Measurements from ENCODE around the gene CD300A. TPM values are rescaled to one million over a fixed set of nuclear protein-coding genes. Genes with fewer than 3 reads are reported as not detected.

The CD300A gene
- total and polyA plus RNA-seq, 2 of the 4 experiments (the other 2 are of a cell fraction): not detected

DNA sequence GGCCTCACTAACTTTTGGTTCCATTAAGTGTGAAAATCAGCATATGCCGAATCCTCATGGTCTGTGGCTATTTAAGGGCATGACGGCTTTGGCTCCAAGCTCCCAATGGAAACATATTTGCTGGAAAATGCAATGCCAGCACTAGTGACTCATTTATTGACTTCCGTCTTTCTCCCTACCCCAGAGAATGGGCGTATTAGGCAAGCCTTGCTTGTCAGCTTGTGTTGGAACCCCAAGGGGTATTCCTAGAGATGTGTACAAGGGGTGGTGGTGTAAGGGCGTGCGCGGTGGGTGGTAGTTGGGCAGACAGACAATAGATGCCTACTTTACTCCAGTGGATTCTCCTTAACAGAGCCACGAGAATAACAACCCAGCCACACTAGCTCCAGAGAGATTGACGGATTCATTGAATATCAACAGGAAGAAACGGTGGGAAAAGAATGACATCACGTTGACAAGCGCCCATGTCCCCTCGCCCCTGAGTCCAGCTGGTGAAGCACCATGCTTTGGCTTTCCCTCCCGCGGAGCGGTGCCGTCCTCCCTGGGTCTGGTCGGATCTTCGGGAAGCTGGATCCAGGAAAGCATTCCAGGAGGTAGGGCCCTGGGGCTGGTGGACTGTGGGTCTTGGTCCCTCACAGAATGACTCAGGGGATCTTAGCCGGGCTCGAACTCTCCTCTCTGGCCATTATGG lies 54.5 kb downstream of the CD300A start:
- H2AK9ac ChIP-seq (replicated peaks; ENCODE audit: low read depth, low read length, poor library complexity): no peak overlapping the region
- 49% methylated on average over 6 of the region's 21 CpGs; no CpG with 5 or more reads in 1 of the 2 experiments for WGBS, 2 experiments (ENCODE audit: extremely low coverage in 2 of 2, insufficient read length in 1 of 2)
- no peak overlapping the region for H4K5ac ChIP-seq (ENCODE audit: low read depth, low read length)
- no peak overlapping the region for H2BK20ac ChIP-seq (ENCODE audit: low read depth, low read length)
- no peak overlapping the region for H3K9ac ChIP-seq (ENCODE audit: low read depth, low read length)
- H2BK5ac ChIP-seq (ENCODE audit: low read depth, low read length, poor library complexity, severe bottlenecking): no peak overlapping the region
- ChIA-PET POLR2A (ENCODE audit: unreplicated experiment) (no interaction called here), CTCF (no interaction called here)
- no peak overlapping the region for H2BK15ac ChIP-seq (ENCODE audit: low read depth, low read length)
- H3K14ac ChIP-seq (replicated peaks; ENCODE audit: low read depth, low read length): no peak overlapping the region
- H3K79me1 ChIP-seq (ENCODE audit: low read depth in 1 of 2, low read length in 2 of 2): no peaks in the 10 kb centered on the region
- H3K9me3 ChIP-seq (ENCODE audit: control insufficient read depth, insufficient read depth, low read length): peaks cover 38% of the 10 kb centered on the region
- H3K36me3 ChIP-seq (ENCODE audit: control insufficient read depth, insufficient read depth, low read length): no peaks in the 10 kb centered on the region
- H3K4me3 ChIP-seq (ENCODE audit: insufficient read depth, low read depth, low read length): no peak overlapping the region
- no peak overlapping the region for H2BK120ac ChIP-seq (ENCODE audit: low read depth, low read length)
- dilution Hi-C loops (cut with HindIII; ENCODE audit: low sequenced_read_pairs, unreplicated experiment): no loop called here
- H3K4me2 ChIP-seq (ENCODE audit: low read depth, low read length): no peak overlapping the region
- H3K23ac ChIP-seq (ENCODE audit: low read depth, low read length): no peak overlapping the region
- in situ Hi-C loops (cut with MboI; ENCODE audit: low sequenced_read_pairs): no loop called here
- H4K8ac ChIP-seq (ENCODE audit: low read depth in 2 of 2, low read length in 2 of 2): no peak overlapping the region
- H3K18ac ChIP-seq (ENCODE audit: low read depth, low read length): no peak overlapping the region
- no peaks in the 10 kb centered on the region for H4K20me1 ChIP-seq (ENCODE audit: insufficient read depth, low read length)
- TF ChIP-seq, protein P1, sequence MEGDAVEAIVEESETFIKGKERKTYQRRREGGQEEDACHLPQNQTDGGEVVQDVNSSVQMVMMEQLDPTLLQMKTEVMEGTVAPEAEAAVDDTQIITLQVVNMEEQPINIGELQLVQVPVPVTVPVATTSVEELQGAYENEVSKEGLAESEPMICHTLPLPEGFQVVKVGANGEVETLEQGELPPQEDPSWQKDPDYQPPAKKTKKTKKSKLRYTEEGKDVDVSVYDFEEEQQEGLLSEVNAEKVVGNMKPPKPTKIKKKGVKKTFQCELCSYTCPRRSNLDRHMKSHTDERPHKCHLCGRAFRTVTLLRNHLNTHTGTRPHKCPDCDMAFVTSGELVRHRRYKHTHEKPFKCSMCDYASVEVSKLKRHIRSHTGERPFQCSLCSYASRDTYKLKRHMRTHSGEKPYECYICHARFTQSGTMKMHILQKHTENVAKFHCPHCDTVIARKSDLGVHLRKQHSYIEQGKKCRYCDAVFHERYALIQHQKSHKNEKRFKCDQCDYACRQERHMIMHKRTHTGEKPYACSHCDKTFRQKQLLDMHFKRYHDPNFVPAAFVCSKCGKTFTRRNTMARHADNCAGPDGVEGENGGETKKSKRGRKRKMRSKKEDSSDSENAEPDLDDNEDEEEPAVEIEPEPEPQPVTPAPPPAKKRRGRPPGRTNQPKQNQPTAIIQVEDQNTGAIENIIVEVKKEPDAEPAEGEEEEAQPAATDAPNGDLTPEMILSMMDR (conservative IDR thresholded peaks at IDR 0.05; ENCODE audit: low read depth, low read length): no peak
- TF ChIP-seq SMC3 (IDR thresholded peaks at IDR 0.05; ENCODE audit: low read depth, low read length): no peak
- TF ChIP-seq CEBPB (IDR thresholded peaks at IDR 0.05; ENCODE audit: low read depth, low read length): no peak
- TF ChIP-seq POLR2A (IDR thresholded peaks at IDR 0.05; ENCODE audit: low read depth, low read length): no peak
- TF ChIP-seq MXI1 (IDR thresholded peaks at IDR 0.05; ENCODE audit: borderline replicate concordance, low read depth, low read length): no peak
- TF ChIP-seq CHD1 (IDR thresholded peaks at IDR 0.05; ENCODE audit: low read depth, low read length): no peak
- TF ChIP-seq, protein P2, sequence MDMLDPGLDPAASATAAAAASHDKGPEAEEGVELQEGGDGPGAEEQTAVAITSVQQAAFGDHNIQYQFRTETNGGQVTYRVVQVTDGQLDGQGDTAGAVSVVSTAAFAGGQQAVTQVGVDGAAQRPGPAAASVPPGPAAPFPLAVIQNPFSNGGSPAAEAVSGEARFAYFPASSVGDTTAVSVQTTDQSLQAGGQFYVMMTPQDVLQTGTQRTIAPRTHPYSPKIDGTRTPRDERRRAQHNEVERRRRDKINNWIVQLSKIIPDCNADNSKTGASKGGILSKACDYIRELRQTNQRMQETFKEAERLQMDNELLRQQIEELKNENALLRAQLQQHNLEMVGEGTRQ (IDR thresholded peaks at IDR 0.05; ENCODE audit: low read depth, low read length): no peak
- no peak for TF ChIP-seq RAD21 (IDR thresholded peaks at IDR 0.05; ENCODE audit: low read length)
- TF ChIP-seq FOS (IDR thresholded peaks at IDR 0.05; ENCODE audit: low read depth, low read length): no peak
- TF ChIP-seq RCOR1 (IDR thresholded peaks at IDR 0.05; ENCODE audit: insufficient replicate concordance, low read length): no peak
- no peak for TF ChIP-seq RFX5 (IDR thresholded peaks at IDR 0.05; ENCODE audit: low read depth, low read length)
- TF ChIP-seq MAFK (IDR thresholded peaks at IDR 0.05; ENCODE audit: low read depth, low read length): no peak
- TF ChIP-seq, protein P3, sequence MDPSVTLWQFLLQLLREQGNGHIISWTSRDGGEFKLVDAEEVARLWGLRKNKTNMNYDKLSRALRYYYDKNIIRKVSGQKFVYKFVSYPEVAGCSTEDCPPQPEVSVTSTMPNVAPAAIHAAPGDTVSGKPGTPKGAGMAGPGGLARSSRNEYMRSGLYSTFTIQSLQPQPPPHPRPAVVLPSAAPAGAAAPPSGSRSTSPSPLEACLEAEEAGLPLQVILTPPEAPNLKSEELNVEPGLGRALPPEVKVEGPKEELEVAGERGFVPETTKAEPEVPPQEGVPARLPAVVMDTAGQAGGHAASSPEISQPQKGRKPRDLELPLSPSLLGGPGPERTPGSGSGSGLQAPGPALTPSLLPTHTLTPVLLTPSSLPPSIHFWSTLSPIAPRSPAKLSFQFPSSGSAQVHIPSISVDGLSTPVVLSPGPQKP (IDR thresholded peaks at IDR 0.05; ENCODE audit: borderline replicate concordance, low read depth, low read length): no peak
- no peak for TF ChIP-seq MAZ (IDR thresholded peaks at IDR 0.05; ENCODE audit: borderline replicate concordance, low read depth, low read length)
- TF ChIP-seq NFE2L2 (IDR thresholded peaks at IDR 0.05; ENCODE audit: low read depth, low read length): no peak
- no peak for TF ChIP-seq BHLHE40 (IDR thresholded peaks at IDR 0.05; ENCODE audit: low read depth, low read length)
- H3K27me3 ChIP-seq (ENCODE audit: control insufficient read depth, insufficient read depth, low read length): no peaks in the 10 kb centered on the region
- no peak overlapping the region for H3K4ac ChIP-seq (ENCODE audit: low read depth, low read length)
- DNase-seq (no peak), ATAC-seq (ENCODE audit: low read depth) (no peak)
- H2AFZ ChIP-seq (replicated peaks; ENCODE audit: low read length, poor library complexity): no peak overlapping the region
- intact Hi-C loops (cut with micrococcal nuclease): no loop called here
- H3K56ac ChIP-seq (ENCODE audit: extremely low read depth, insufficient read depth, low read length): no peak overlapping the region
- no peaks in the 10 kb centered on the region for H3K4me1 ChIP-seq (ENCODE audit: control insufficient read depth, insufficient read depth, low read length)
- H4K91ac ChIP-seq (ENCODE audit: insufficient read depth, low read depth, low read length): no peak overlapping the region
- H2AK5ac ChIP-seq (ENCODE audit: low read depth, low read length): no peak overlapping the region
- no peak overlapping the region for H3K27ac ChIP-seq (ENCODE audit: insufficient read depth, low read length)
- no TSS peak for BruUV-seq (replicated peaks)
- no peaks in the 10 kb centered on the region for H3K9me1 ChIP-seq (ENCODE audit: insufficient read depth, low read length)

All from IMR-90 (cell line).